Measurements from ENCODE around the gene EARS2. TPM values are rescaled to one million over a fixed set of nuclear protein-coding genes. Genes with fewer than 3 reads are reported as not detected.

The EARS2 gene
- total and polyA plus RNA-seq, 8 donors = 16.3 to 27.8 (median 23.2) TPM

DNA sequence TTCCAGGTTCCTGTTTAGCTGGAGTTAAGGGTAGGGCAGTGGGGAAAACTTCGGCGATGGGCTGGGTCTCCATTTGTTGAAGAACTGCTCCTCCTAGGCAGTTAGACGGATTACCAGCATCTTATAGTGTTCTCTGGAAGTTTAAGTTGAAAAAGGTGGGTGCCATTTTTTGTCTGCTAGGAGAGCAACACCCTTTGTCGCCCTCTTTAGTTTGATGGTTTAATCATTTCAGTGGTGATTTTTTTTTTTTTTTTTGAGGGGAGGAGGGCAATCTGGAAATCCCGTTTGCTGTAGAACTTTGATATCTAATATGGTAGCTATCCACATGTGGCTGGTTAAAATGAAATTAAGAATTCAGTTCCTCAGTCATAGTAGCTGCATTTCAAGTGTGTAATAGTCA, 4.4 kb upstream of the EARS2 start:
- intact Hi-C loops (cut with DNase I) = no loop called here
- ATAC-seq = no peak
- H3K36me3 ChIP-seq = peaks cover 0 to 69% of the 10 kb centered on the region in 2 donors

DNA sequence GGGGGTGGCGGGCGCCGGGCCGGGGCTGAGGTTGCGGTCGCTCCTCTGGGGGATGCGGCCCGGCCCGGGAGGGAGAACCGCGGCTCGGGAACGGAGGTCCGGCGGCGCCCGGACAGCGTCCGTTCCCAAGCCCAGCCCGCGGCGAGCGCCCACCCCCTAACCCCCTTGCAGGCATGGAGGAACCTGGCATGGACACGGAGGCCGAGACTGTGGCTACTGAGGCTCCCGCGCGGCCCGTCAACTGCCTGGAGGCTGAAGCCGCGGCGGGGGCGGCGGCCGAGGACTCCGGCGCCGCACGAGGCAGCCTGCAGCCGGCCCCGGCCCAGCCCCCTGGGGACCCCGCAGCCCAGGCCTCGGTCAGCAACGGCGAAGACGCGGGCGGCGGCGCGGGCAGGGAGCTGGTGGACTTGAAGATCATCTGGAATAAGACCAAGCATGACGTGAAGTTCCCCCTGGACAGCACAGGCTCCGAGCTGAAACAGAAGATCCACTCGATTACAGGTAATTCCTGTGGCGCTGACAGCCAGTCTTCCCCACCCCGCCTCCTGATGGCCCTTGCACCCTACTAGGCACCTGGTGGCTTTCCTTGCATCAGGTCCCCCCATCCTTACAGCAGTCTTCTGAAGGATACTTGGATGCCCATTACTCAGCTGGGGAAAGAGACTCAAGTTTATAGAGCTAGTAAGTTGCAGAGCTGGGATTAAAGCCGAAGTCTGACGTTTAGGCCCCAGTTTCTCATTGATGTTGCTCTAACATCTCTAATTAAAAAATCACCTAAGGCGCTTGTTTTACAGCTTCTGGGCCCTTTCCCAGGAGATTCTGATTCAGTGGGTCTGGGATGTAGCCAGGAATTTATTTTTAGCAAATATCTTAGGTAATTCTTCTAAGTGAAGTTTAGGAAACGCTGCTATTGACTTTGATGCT, 891 bp upstream of the EARS2 start:
- intact Hi-C loops (cut with DNase I) = no loop called here

More for the DNA sequence above, 4.4 kb upstream of the EARS2 start:
- no peak overlapping the region for H3K4me3 ChIP-seq
- H3K4me1 ChIP-seq = peaks cover 12 to 28% of the 10 kb centered on the region in 2 donors
- H3K27me3 ChIP-seq = no peaks in the 10 kb centered on the region
- no peaks in the 10 kb centered on the region for H3K9me3 ChIP-seq
- TF ChIP-seq CTCF (IDR thresholded peaks at IDR 0.05) = no peak
- H3K27ac ChIP-seq = no peak overlapping the region
- no peak for DNase-seq

DNA sequence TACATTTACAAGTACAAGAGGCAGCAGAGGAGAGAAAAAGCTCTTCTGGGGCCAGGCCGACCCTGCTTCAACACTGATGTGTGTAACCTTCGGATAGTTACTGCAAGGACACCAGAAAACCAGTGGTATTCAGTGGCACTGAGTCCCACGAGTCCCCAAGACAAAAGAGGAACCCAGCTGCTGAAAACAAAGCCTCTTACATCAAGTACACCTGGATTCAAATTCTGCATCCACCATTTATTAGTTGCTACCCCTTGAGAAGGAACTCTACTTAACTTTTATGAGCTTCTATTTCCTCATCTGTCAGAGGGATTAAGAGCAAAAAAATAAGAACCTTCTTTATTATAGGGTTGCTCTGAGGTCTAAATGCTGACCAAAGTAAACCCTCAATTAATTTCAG, 2.6 kb downstream of the EARS2 start:
- Histone ChIP-seq H3K27me3 (no peaks in the 10 kb centered on the region), H3K36me3 (peaks cover 0 to 38% of the 10 kb centered on the region in 2 donors), H3K4me3 (no peak overlapping the region), H3K27ac (no peak overlapping the region), H3K9me3 (no peaks in the 10 kb centered on the region), H3K4me1 (peaks cover 14 to 30% of the 10 kb centered on the region in 2 donors)
- TF ChIP-seq CTCF (IDR thresholded peaks at IDR 0.05) = no peak
- ATAC-seq = no peak
- DNase-seq = no peak
- intact Hi-C loops (cut with DNase I) = no loop called here

More for the DNA sequence above, 891 bp upstream of the EARS2 start:
- no peaks in the 10 kb centered on the region for H3K27me3 ChIP-seq
- peak; percentile 2 for ATAC-seq
- peak overlapping the region; percentile 89 to 96 for H3K4me3 ChIP-seq
- H3K4me1 ChIP-seq = peaks cover 14 to 39% of the 10 kb centered on the region in 2 donors
- no peak for TF ChIP-seq CTCF (IDR thresholded peaks at IDR 0.05)
- peak overlapping the region; percentile 71 to 89 for H3K27ac ChIP-seq
- peak in 3 of 4 donors; percentile 11 to 87 (median 24) for DNase-seq
- no peaks in the 10 kb centered on the region for H3K9me3 ChIP-seq
- H3K36me3 ChIP-seq = peaks cover 0 to 34% of the 10 kb centered on the region in 2 donors

- TF ChIP-seq CTCF (IDR thresholded peaks at IDR 0.05) = no peak
- Histone ChIP-seq H3K9me3 (no peaks in the 10 kb centered on the region), H3K36me3 (peaks cover 0 to 58% of the 10 kb centered on the region in 2 donors), H3K27ac (no peak overlapping the region), H3K4me3 (no peak overlapping the region), H3K27me3 (no peaks in the 10 kb centered on the region), H3K4me1 (peaks cover 4 to 15% of the 10 kb centered on the region in 2 donors)
- DNase-seq (no peak), ATAC-seq (no peak)
- intact Hi-C loops (cut with DNase I) = no loop called here
Measured at GRCh38 chr16:23552161-23552560, 5.0 kb downstream of the EARS2 start.

DNA sequence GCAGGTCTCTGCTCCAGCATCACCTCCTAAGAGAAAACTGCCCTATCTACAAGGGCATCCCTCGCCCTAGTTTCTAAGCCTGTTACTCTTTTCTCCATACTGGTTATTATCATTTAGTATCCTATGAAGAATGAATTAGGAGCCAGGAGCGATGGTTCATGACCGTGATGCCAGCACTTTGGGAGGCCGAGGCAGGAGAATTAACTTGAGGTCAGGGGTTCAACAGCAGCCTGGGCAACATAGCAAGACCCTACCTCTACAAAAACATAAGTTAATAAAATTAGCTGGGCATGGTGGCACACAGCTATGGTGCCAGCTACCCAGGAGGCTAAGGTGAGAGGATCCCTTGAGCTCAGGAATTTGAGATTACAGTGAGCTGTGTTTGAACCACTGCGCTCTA, 7.2 kb downstream of the EARS2 start:
- TF ChIP-seq CTCF (IDR thresholded peaks at IDR 0.05) = no peak
- ATAC-seq (no peak), DNase-seq (no peak)
- intact Hi-C loops (cut with DNase I) = no loop called here
- Histone ChIP-seq H3K4me3 (no peak overlapping the region), H3K4me1 (no peaks in the 10 kb centered on the region), H3K36me3 (peaks cover 5 to 80% of the 10 kb centered on the region in 2 donors), H3K27me3 (no peaks in the 10 kb centered on the region), H3K27ac (no peak overlapping the region), H3K9me3 (no peaks in the 10 kb centered on the region)

Measured in left lung (tissue), 10 donors.